Thyroid gland (tissue), 4 donors: Measurements from ENCODE around the gene SCCPDH. TPM values are rescaled to one million over a fixed set of nuclear protein-coding genes. Genes with fewer than 3 reads are reported as not detected.

Source experiments
- DNase-seq, 2 donors: peaks; one replicate each; pipeline ENCODE4 v3.0.0-alpha.2; 2019
- H3K27ac ChIP-seq, 3 donors: fragments of 200-600 bp; sonication (generic); 1 replicate in 2 of 3; 2 replicates in 1 of 3; pipeline ENCODE4 v1.5.1; 2016 to 2019; ENCODE audit warnings: mild to moderate bottlenecking in 1 of 3, moderate library complexity in 1 of 3
- H3K27me3 ChIP-seq: fragments of 200-600 bp; sonication (generic); one replicate; pipeline ENCODE4 v1.5.1; 2019
- H3K36me3 ChIP-seq, 2 donors: fragments of 200-600 bp; sonication (generic); one replicate each; pipeline ENCODE4 v1.5.1; 2016 to 2019
- H3K4me1 ChIP-seq, 2 donors: fragments of 200-600 bp; sonication (generic); one replicate each; pipeline ENCODE4 v1.5.1; 2017 to 2019
- H3K4me3 ChIP-seq, 3 donors: fragments of 200-600 bp; sonication (generic); replicated peaks in 1 of 3; 1 replicate in 2 of 3; 2 replicates in 1 of 3; pipeline ENCODE4 v1.5.1; 2016; ENCODE audit warnings: mild to moderate bottlenecking in 1 of 3
- H3K9me3 ChIP-seq: fragments of 200-600 bp; sonication (generic); one replicate; pipeline ENCODE4 v1.5.1; 2017
- POLR2A ChIP-seq, 2 donors: fragments of 450-650 bp; IDR thresholded peaks; one replicate each; pipeline ENCODE4 v1.6.1; 2017; ENCODE audit warnings: antibody characterized with exemption in 2 of 2, mild to moderate bottlenecking in 2 of 2, moderate library complexity in 1 of 2
- WGBS, 2 donors: methylation state at CpG; one replicate each; pipeline ENCODE4 v1.1.5; 2017; 5-methylcytosine and 5-hydroxymethylcytosine counted together
- intact Hi-C: fragments of 100-400 bp; cut with DNase I; formaldehyde crosslinking; loops from one replicate; pipeline ENCODE4 v1.15.1; 2023
- total RNA-seq, 4 donors: library from RNA; depleted of rRNA; stranded (reverse); fragments of >200 nt; gene quantifications; one replicate each; pipeline ENCODE4 v1.2.3, GENCODE V29; 2016
- TF ChIP-seq, protein P1 (sequence below), 6 experiments: fragments of 200-600 bp in 3 of 6; fragments of 450-650 bp in 3 of 6; sonication (generic) in 3 of 6; IDR thresholded peaks; one replicate each; pipeline ENCODE4 v1.5.1; 2016 to 2019; ENCODE audit warnings: antibody characterized with exemption in 6 of 6, mild to moderate bottlenecking in 2 of 6, inconsistent platforms in 1 of 6, moderate library complexity in 1 of 6

Gene SCCPDH
- total RNA-seq, 4 donors from 2014 or later = 30.0 to 37.8 (median 32.9) TPM

- TF ChIP-seq POLR2A (IDR thresholded peaks at IDR 0.05) = no peak
- TF ChIP-seq, protein P1, sequence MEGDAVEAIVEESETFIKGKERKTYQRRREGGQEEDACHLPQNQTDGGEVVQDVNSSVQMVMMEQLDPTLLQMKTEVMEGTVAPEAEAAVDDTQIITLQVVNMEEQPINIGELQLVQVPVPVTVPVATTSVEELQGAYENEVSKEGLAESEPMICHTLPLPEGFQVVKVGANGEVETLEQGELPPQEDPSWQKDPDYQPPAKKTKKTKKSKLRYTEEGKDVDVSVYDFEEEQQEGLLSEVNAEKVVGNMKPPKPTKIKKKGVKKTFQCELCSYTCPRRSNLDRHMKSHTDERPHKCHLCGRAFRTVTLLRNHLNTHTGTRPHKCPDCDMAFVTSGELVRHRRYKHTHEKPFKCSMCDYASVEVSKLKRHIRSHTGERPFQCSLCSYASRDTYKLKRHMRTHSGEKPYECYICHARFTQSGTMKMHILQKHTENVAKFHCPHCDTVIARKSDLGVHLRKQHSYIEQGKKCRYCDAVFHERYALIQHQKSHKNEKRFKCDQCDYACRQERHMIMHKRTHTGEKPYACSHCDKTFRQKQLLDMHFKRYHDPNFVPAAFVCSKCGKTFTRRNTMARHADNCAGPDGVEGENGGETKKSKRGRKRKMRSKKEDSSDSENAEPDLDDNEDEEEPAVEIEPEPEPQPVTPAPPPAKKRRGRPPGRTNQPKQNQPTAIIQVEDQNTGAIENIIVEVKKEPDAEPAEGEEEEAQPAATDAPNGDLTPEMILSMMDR (IDR thresholded peaks at IDR 0.05) = no peak
- H3K4me3 ChIP-seq = no peak overlapping the region
- H3K4me1 ChIP-seq = no peaks in the 10 kb centered on the region
- 73 to 74% methylated on average over 8 of the region's 8 CpGs for WGBS, 2 donors
- no peak overlapping the region for H3K27ac ChIP-seq
- intact Hi-C loops = no loop called here
- no peak for DNase-seq
- H3K27me3 ChIP-seq = no peaks in the 10 kb centered on the region
- no peaks in the 10 kb centered on the region for H3K9me3 ChIP-seq
- no peaks in the 10 kb centered on the region for H3K36me3 ChIP-seq
These were observed 44.0 kb upstream of the SCCPDH start for GRCh38 chr1:246680190-246680589.

DNA sequence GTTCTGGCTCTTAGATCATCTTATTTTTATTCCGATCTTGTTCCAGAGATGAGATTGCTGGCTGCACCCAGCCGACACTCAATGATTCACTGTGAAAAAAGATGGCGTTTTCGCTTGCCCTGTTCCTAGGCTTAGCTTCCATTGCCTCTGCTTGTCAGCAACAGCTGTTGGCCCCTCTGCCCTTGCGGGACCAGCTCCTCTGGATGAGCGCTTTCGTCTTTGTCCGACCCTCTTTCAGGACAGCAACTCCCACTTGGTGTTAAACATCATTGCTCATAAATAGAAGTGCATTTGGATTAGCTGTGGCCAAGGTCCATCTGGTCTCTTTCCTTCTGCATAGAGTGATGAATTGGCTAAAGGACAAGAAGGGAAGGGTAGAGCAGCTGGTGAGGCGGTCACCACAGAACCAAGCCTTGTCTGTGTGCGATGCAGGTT is 43.5 kb upstream of the SCCPDH start:
- 88 to 92% methylated on average over 10 of the region's 10 CpGs for WGBS, 2 donors
- no peak for DNase-seq
- Histone ChIP-seq H3K4me1 (no peaks in the 10 kb centered on the region), H3K9me3 (no peaks in the 10 kb centered on the region), H3K27me3 (no peaks in the 10 kb centered on the region), H3K27ac (no peak overlapping the region), H3K36me3 (no peaks in the 10 kb centered on the region), H3K4me3 (no peak overlapping the region)
- intact Hi-C loops = no loop called here
- no peak for TF ChIP-seq POLR2A (IDR thresholded peaks at IDR 0.05)

DNA sequence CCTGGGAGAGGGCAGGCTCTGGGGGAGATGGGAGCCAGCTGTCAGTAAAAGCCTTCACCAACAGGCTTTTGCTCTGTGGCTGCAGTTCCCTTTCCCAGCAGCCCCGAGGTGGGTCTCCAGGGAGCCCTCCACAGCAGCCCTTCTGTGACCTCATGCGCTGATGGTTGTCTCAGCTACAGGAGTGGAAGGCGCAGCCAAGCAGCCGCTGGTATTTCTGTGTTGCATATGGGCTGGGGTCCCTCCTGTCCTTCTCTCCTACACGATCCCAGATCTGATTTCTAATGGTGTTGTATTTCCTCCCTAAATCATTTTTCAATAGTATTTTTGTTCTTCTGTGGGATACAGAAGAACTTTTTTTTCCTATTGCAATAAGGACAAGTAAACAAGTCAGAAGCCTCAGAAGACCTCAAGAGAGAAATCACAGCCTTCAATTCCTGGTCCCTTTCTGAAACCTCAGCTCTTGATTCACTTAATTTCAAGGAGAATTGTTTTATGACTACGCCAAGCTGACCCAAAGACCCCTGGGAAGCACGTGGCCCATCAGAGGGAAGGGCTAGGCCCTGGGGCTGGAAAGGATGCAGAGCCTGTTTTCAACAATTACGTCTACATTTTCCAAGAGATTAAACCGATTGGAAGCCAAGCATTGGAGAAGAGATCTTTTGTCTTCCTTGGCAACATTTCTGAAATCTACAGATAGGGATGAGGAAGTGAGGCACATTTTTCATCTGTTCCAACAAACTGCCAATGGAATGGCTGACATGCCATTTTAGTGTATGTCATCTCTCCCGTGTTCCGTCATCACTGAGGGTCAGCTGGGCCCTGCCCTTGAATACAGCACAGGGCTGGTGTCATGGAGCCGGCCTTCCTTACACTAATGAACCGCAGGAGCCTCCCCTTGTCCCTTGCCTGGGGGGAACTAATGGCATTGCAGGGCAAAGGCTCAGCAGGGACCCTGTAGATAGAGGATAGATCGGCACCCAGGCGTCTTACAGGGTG is 42.0 kb upstream of the SCCPDH start:
- H3K4me3 ChIP-seq = no peak overlapping the region
- H3K36me3 ChIP-seq = no peaks in the 10 kb centered on the region
- DNase-seq = no peak
- 77 to 78% methylated on average over 15 of the region's 15 CpGs for WGBS, 2 donors
- H3K4me1 ChIP-seq = no peaks in the 10 kb centered on the region
- no peaks in the 10 kb centered on the region for H3K9me3 ChIP-seq
- no peak overlapping the region for H3K27ac ChIP-seq
- intact Hi-C loops = no loop called here
- no peaks in the 10 kb centered on the region for H3K27me3 ChIP-seq
- TF ChIP-seq, protein P1 (IDR thresholded peaks at IDR 0.05) = no peak

DNA sequence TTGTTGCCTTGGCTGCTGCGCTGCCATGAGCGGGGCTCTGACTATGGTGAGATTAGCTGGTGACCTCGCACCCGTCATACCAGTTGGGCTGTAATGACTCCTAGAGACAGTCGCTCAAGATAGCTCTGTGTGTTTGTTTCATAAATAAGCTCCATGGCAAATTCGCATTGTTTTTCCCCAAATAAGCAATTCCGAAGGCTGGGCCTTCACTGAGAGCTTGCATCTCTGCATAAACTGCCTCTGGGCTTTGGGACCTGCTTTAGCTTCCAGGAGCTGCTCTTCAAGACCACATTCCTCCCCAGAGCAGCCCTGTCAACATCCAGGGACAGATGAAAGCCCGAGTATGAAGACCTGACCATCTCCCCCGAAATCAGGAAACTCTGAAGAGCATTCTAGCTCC is 40.7 kb upstream of the SCCPDH start:
- Histone ChIP-seq H3K4me3 (no peak overlapping the region), H3K9me3 (no peaks in the 10 kb centered on the region), H3K36me3 (no peaks in the 10 kb centered on the region), H3K4me1 (no peaks in the 10 kb centered on the region), H3K27me3 (no peaks in the 10 kb centered on the region), H3K27ac (no peak overlapping the region)
- DNase-seq = no peak
- WGBS, 2 donors = 89 to 97% methylated on average over 9 of the region's 9 CpGs
- no peak for TF ChIP-seq POLR2A (IDR thresholded peaks at IDR 0.05)
- TF ChIP-seq, protein P1 (IDR thresholded peaks at IDR 0.05) = no peak
- intact Hi-C loops = no loop called here

DNA sequence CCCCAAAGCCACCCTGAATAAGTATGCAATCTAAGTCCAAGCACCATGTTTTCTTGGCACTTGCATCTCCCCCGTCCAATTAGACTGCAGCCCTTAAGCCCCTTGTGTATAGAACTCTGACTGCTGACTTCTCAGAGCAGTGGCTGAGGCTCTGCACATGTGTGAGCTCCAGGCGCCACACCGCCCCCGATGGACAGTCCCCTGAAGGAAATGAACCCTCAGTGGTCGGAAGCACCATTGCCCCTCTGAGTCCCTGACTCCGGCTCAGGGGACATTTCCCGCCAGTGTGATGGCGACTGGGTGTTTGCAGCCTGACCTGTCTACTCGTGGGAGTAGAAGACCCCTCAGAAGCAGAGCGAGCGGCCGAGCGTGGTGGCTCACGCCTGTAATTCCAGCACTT is 37.2 kb upstream of the SCCPDH start:
- Histone ChIP-seq H3K4me3 (no peak overlapping the region), H3K4me1 (peaks cover 0 to 11% of the 10 kb centered on the region in 2 donors), H3K9me3 (no peaks in the 10 kb centered on the region), H3K36me3 (no peaks in the 10 kb centered on the region), H3K27ac (no peak overlapping the region), H3K27me3 (no peaks in the 10 kb centered on the region)
- TF ChIP-seq POLR2A (IDR thresholded peaks at IDR 0.05) = no peak
- TF ChIP-seq, protein P1 (IDR thresholded peaks at IDR 0.05) = no peak
- WGBS, 2 donors = 81 to 86% methylated on average over 6 to 13 of the region's 14 CpGs
- intact Hi-C loops = no loop called here
- DNase-seq = no peak
